ENCODE data around the gene CPTP. TPM values are rescaled to one million over a fixed set of nuclear protein-coding genes. Genes with fewer than 3 reads are reported as not detected.
A peak's percentile ranks its signal among the peaks of the same experiment; 100 is the strongest.

CPTP gene
- total and polyA plus RNA-seq, 10 of the 15 experiments (the other 5 are each of a cell fraction or from before 2014, with no cell fraction given), result 0.06 to 24.3 (median 10.0) TPM

DNA sequence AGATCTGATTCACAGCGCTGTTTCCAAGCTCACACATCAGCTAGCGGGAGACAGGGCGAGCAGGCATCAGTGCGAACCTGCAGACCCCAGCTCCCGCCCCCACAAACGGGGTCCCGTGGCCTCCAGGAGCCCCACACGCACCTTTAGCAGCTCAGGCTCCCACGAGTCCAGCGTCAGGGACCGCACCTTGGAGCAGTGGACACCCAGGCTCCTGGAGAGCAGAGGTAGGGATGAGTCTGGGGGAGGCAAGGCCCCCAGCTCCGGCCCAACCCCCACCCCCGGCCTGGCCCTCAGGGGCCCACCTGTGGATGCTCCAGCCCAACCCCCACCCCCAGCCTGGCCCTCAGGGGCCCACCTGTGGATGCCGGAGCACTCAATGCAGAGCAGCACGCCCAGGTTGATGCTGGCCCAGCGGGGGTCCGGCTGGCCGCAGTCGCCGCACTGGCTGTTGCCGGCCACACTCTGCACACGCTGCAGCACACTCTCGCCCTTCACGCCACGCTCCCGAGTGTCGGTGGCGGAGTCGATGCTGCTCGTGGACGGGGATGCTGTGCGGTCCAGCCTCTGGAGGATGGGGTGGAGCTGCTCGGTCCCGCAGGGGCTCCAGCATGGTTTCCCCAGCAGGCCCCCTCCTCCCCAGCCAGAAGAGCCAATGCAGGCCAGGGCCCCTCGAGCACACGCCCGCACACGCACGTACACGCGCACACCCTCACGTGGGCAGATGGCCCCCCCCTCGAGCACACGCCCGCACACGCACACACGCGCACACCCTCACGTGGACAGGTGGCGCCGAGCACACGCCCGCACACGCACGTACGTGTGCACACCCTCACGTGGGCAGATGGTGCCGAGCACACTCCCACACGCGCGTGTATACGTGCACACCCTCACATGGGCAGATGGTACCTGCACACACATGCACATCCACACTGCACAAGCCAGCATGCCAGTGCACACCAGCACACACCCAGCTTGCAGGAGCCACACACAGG, 28.2 kb upstream of the CPTP start:
- CTCF ChIA-PET, result no interaction called here
- WGBS (ENCODE audit: insufficient coverage, insufficient replicate concordance, low lambda C conversion rate, missing lambda C conversion rate), result 95% methylated on average over 46 of the region's 62 CpGs
- ATAC-seq (no peak), DNase-seq (ENCODE audit: low read depth, low spot score) (no peak), FAIRE-seq (no peak)
- RAD21 ChIA-PET (ENCODE audit: unreplicated experiment), result no interaction called here
- Histone ChIP-seq H3K27me3 (replicated peaks in 1 of 2; ENCODE audit: control insufficient read depth in 2 of 2, insufficient read depth in 2 of 2, low read length in 1 of 2) (no peaks in the 10 kb centered on the region), H3K9me3 (replicated peaks; ENCODE audit: control insufficient read depth, insufficient read depth, low read length) (no peaks in the 10 kb centered on the region), H3K36me3 (ENCODE audit: control insufficient read depth in 2 of 2, insufficient read depth in 2 of 2, low read length in 1 of 2) (no peaks in the 10 kb centered on the region), H3K9ac (ENCODE audit: control insufficient read depth, insufficient read depth, low read length) (no peak overlapping the region), H3K4me3 (no peak overlapping the region), H3K4me1 (ENCODE audit: control insufficient read depth, insufficient read depth, low read length) (no peaks in the 10 kb centered on the region), H3K27ac (ENCODE audit: control insufficient read depth, insufficient read depth) (no peak overlapping the region), H3K4me2 (ENCODE audit: control insufficient read depth, insufficient read depth) (no peak overlapping the region), H2AFZ (ENCODE audit: control insufficient read depth, low read depth, low read length) (no peak overlapping the region), H4K20me1 (ENCODE audit: control insufficient read depth, insufficient read depth) (no peaks in the 10 kb centered on the region), H3K79me2 (ENCODE audit: control insufficient read depth, insufficient read depth, low read length) (no peaks in the 10 kb centered on the region)
- SMC1A ChIA-PET (ENCODE audit: uncharacterized antibody, unreplicated experiment), result no interaction called here
- intact Hi-C loops (cut with micrococcal nuclease; ENCODE audit: unreplicated experiment), result no loop called here
- POLR2A ChIA-PET, result no interaction called here
- BruUV-seq (replicated peaks), result no TSS peak
- in situ Hi-C loops (cut with MboI), result no loop called here
- TF ChIP-seq, protein P1, sequence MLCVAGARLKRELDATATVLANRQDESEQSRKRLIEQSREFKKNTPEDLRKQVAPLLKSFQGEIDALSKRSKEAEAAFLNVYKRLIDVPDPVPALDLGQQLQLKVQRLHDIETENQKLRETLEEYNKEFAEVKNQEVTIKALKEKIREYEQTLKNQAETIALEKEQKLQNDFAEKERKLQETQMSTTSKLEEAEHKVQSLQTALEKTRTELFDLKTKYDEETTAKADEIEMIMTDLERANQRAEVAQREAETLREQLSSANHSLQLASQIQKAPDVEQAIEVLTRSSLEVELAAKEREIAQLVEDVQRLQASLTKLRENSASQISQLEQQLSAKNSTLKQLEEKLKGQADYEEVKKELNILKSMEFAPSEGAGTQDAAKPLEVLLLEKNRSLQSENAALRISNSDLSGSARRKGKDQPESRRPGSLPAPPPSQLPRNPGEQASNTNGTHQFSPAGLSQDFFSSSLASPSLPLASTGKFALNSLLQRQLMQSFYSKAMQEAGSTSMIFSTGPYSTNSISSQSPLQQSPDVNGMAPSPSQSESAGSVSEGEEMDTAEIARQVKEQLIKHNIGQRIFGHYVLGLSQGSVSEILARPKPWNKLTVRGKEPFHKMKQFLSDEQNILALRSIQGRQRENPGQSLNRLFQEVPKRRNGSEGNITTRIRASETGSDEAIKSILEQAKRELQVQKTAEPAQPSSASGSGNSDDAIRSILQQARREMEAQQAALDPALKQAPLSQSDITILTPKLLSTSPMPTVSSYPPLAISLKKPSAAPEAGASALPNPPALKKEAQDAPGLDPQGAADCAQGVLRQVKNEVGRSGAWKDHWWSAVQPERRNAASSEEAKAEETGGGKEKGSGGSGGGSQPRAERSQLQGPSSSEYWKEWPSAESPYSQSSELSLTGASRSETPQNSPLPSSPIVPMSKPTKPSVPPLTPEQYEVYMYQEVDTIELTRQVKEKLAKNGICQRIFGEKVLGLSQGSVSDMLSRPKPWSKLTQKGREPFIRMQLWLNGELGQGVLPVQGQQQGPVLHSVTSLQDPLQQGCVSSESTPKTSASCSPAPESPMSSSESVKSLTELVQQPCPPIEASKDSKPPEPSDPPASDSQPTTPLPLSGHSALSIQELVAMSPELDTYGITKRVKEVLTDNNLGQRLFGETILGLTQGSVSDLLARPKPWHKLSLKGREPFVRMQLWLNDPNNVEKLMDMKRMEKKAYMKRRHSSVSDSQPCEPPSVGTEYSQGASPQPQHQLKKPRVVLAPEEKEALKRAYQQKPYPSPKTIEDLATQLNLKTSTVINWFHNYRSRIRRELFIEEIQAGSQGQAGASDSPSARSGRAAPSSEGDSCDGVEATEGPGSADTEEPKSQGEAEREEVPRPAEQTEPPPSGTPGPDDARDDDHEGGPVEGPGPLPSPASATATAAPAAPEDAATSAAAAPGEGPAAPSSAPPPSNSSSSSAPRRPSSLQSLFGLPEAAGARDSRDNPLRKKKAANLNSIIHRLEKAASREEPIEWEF (IDR thresholded peaks at IDR 0.05; ENCODE audit: insufficient replicate concordance, low read depth, low read length), result no peak
- TF ChIP-seq ZNF207 (IDR thresholded peaks at IDR 0.05; ENCODE audit: borderline replicate concordance) (no peak), TCF3 (IDR thresholded peaks at IDR 0.05; ENCODE audit: borderline replicate concordance, insufficient read depth, low read depth, low read length) (peak; percentile 44; the same call in 1 of the 2 replicates), SP1 (IDR thresholded peaks at IDR 0.05; ENCODE audit: low read depth, low read length) (no peak), ZNF274 (IDR thresholded peaks at IDR 0.05; ENCODE audit: insufficient read depth, insufficient read length) (no peak), SMAD5 (IDR thresholded peaks at IDR 0.05; ENCODE audit: low read depth) (no peak), EED (IDR thresholded peaks at IDR 0.05; ENCODE audit: low read depth) (no peak), RELA (IDR thresholded peaks at IDR 0.05; ENCODE audit: borderline replicate concordance, partially characterized antibody) (no peak)
- TF ChIP-seq, protein P2, sequence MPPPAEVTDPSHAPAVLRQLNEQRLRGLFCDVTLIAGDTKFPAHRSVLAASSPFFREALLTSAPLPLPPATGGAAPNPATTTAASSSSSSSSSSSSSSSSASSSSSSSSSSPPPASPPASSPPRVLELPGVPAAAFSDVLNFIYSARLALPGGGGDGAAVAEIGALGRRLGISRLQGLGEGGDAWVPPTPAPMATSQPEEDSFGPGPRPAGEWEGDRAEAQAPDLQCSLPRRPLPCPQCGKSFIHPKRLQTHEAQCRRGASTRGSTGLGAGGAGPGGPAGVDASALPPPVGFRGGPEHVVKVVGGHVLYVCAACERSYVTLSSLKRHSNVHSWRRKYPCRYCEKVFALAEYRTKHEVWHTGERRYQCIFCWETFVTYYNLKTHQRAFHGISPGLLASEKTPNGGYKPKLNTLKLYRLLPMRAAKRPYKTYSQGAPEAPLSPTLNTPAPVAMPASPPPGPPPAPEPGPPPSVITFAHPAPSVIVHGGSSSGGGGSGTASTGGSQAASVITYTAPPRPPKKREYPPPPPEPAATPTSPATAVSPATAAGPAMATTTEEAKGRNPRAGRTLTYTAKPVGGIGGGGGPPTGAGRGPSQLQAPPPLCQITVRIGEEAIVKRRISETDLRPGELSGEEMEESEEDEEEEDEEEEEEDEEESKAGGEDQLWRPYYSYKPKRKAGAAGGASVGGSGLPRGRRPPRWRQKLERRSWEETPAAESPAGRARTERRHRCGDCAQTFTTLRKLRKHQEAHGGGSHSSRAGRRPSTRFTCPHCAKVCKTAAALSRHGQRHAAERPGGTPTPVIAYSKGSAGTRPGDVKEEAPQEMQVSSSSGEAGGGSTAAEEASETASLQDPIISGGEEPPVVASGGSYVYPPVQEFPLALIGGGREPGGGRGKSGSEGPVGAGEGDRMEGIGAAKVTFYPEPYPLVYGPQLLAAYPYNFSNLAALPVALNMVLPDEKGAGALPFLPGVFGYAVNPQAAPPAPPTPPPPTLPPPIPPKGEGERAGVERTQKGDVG (CRISPR knock-in tag; IDR thresholded peaks at IDR 0.05), result no peak
- TF ChIP-seq, protein P3, sequence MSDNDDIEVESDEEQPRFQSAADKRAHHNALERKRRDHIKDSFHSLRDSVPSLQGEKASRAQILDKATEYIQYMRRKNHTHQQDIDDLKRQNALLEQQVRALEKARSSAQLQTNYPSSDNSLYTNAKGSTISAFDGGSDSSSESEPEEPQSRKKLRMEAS (IDR thresholded peaks at IDR 0.05; ENCODE audit: low read depth, low read length), result no peak
- TF ChIP-seq, protein P4, sequence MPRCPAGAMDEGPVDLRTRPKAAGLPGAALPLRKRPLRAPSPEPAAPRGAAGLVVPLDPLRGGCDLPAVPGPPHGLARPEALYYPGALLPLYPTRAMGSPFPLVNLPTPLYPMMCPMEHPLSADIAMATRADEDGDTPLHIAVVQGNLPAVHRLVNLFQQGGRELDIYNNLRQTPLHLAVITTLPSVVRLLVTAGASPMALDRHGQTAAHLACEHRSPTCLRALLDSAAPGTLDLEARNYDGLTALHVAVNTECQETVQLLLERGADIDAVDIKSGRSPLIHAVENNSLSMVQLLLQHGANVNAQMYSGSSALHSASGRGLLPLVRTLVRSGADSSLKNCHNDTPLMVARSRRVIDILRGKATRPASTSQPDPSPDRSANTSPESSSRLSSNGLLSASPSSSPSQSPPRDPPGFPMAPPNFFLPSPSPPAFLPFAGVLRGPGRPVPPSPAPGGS (IDR thresholded peaks at IDR 0.05; ENCODE audit: borderline replicate concordance, insufficient read depth, low read depth, low read length, poor library complexity, severe bottlenecking), result peak; percentile 34

Data from GM12878 (cell line).